Mesothelial cell of epicardium (in vitro differentiated cells): Measurements from ENCODE around the gene FFAR2. TPM values are rescaled to one million over a fixed set of nuclear protein-coding genes. Genes with fewer than 3 reads are reported as not detected.
"Not testable (repeated sequence)": the region's sequence is repeated elsewhere in the genome, so short reads cannot be mapped to it uniquely, and the experiment has no call there.

Source experiments
- DNase-seq, 2 experiments: peaks; one replicate each; pipeline ENCODE4 v3.0.0; 2021; ENCODE audit warnings: low spot score in 2 of 2; ENCODE audit not compliant: unreplicated experiment in 2 of 2
- H3K27ac Mint-ChIP-seq: 2 replicates; pipeline ENCODE4 v1.8.0; 2021; ENCODE audit warnings: mixed read lengths
- H3K27me3 Mint-ChIP-seq: 2 replicates; pipeline ENCODE4 v1.8.0; 2021; ENCODE audit warnings: low read depth, mixed read lengths
- H3K36me3 Mint-ChIP-seq: 2 replicates; pipeline ENCODE4 v1.8.0; 2021; ENCODE audit warnings: mixed read lengths
- H3K4me1 Mint-ChIP-seq: 2 replicates; pipeline ENCODE4 v1.8.0; 2021; ENCODE audit warnings: mixed read lengths
- H3K4me3 Mint-ChIP-seq: 2 replicates; pipeline ENCODE4 v1.8.0; 2021; ENCODE audit warnings: mild to moderate bottlenecking, moderate library complexity, mixed read lengths
- H3K9me3 Mint-ChIP-seq: 2 replicates; pipeline ENCODE4 v1.8.0; 2021; ENCODE audit warnings: mixed read lengths
- total RNA-seq: library from RNA; stranded (reverse); gene quantifications from 3 replicates; pipeline ENCODE4 v1.2.1, GENCODE V29; 2021
- TF ChIP-seq, protein P1 (sequence below): fragments of 200-600 bp; sonication (generic); IDR thresholded peaks from one replicate; pipeline ENCODE4 v1.5.0; 2021; ENCODE audit warnings: antibody characterized with exemption; ENCODE audit not compliant: unreplicated experiment

The FFAR2 gene
- total RNA-seq, 1 donor from 2014 or later, result not detected

- DNase-seq, result no peak
- H3K27ac Mint-ChIP-seq, result no peak overlapping the region
- TF ChIP-seq, protein P1, sequence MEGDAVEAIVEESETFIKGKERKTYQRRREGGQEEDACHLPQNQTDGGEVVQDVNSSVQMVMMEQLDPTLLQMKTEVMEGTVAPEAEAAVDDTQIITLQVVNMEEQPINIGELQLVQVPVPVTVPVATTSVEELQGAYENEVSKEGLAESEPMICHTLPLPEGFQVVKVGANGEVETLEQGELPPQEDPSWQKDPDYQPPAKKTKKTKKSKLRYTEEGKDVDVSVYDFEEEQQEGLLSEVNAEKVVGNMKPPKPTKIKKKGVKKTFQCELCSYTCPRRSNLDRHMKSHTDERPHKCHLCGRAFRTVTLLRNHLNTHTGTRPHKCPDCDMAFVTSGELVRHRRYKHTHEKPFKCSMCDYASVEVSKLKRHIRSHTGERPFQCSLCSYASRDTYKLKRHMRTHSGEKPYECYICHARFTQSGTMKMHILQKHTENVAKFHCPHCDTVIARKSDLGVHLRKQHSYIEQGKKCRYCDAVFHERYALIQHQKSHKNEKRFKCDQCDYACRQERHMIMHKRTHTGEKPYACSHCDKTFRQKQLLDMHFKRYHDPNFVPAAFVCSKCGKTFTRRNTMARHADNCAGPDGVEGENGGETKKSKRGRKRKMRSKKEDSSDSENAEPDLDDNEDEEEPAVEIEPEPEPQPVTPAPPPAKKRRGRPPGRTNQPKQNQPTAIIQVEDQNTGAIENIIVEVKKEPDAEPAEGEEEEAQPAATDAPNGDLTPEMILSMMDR, result no peak
- no peak overlapping the region for H3K4me3 Mint-ChIP-seq
- H3K27me3 Mint-ChIP-seq, result peaks cover 37% of the 10 kb centered on the region
- no peaks in the 10 kb centered on the region for H3K36me3 Mint-ChIP-seq
- H3K4me1 Mint-ChIP-seq, result peaks cover 6% of the 10 kb centered on the region
- H3K9me3 Mint-ChIP-seq, result no peaks in the 10 kb centered on the region
These were observed 29.0 kb upstream of the FFAR2 start for GRCh38 chr19:35419046-35419445.

GRCh38 chr19:35419805-35420204 is 28.3 kb upstream of the FFAR2 start:
- no peaks in the 10 kb centered on the region for H3K9me3 Mint-ChIP-seq
- TF ChIP-seq, protein P1, result no peak
- H3K4me1 Mint-ChIP-seq, result peaks cover 6% of the 10 kb centered on the region
- DNase-seq, result no peak
- H3K4me3 Mint-ChIP-seq, result no peak overlapping the region
- H3K27ac Mint-ChIP-seq, result no peak overlapping the region
- peaks cover 34% of the 10 kb centered on the region for H3K27me3 Mint-ChIP-seq
- no peaks in the 10 kb centered on the region for H3K36me3 Mint-ChIP-seq

- H3K36me3 Mint-ChIP-seq, result no peaks in the 10 kb centered on the region
These were observed 26.7 kb upstream of the FFAR2 start for GRCh38 chr19:35421362-35421761.

GRCh38 chr19:35423406-35423805 is 24.7 kb upstream of the FFAR2 start:
- H3K4me3 Mint-ChIP-seq, H3K36me3 Mint-ChIP-seq, H3K27me3 Mint-ChIP-seq, H3K27ac Mint-ChIP-seq, DNase-seq, H3K4me1 Mint-ChIP-seq, H3K9me3 Mint-ChIP-seq: not testable (repeated sequence)

More at GRCh38 chr19:35421362-35421761, 26.7 kb upstream of the FFAR2 start:
- H3K4me1 Mint-ChIP-seq, result peaks cover 6% of the 10 kb centered on the region
- no peak for DNase-seq
- TF ChIP-seq, protein P1, result no peak
- peaks cover 24% of the 10 kb centered on the region for H3K27me3 Mint-ChIP-seq
- H3K27ac Mint-ChIP-seq, result no peak overlapping the region
- H3K9me3 Mint-ChIP-seq, result no peaks in the 10 kb centered on the region
- no peak overlapping the region for H3K4me3 Mint-ChIP-seq

- TF ChIP-seq, protein P1, result no peak
- peaks cover 17% of the 10 kb centered on the region for H3K4me1 Mint-ChIP-seq
- no peak overlapping the region for H3K4me3 Mint-ChIP-seq
- H3K9me3 Mint-ChIP-seq, result peaks cover 2% of the 10 kb centered on the region
- H3K27me3 Mint-ChIP-seq, result peaks cover 9% of the 10 kb centered on the region
- DNase-seq, result no peak
- no peak overlapping the region for H3K27ac Mint-ChIP-seq
- H3K36me3 Mint-ChIP-seq, result no peaks in the 10 kb centered on the region
These were observed 22.4 kb upstream of the FFAR2 start for GRCh38 chr19:35425682-35426081.

DNA sequence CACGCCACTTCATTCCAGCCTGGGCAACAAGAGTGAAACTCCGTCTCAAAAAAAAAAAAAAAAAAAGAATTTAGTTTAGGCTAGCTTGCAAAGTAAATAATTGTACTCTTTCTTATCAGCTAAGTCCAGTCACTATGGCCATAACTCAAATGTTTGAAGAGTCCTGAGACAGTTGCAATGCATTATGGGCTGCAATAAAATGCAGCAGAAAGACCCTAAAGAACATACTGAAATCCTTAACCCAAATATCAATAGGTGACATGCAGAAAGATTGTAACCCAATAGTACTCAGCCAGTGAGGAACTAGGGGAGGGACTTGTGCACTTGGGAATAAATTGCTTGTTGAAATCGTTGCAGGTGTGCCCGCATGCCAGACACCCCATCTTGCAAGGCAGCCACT is 20.9 kb upstream of the FFAR2 start:
- Mint-ChIP-seq H3K4me3 (no peak overlapping the region), H3K4me1 (peaks cover 19% of the 10 kb centered on the region), H3K9me3 (peaks cover 11% of the 10 kb centered on the region), H3K27ac (no peak overlapping the region), H3K27me3 (peaks cover 13% of the 10 kb centered on the region), H3K36me3 (no peaks in the 10 kb centered on the region)
- TF ChIP-seq, protein P1, result no peak
- no peak for DNase-seq
